Testis (tissue), 3 donors: ENCODE measurements around the gene ITGA4. TPM values are rescaled to one million over a fixed set of nuclear protein-coding genes. Genes with fewer than 3 reads are reported as not detected.

ENCODE experiments used
- DNase-seq: peaks from one replicate; pipeline ENCODE4 v3.0.0-alpha.2; 2019
- H3K27ac ChIP-seq, 2 donors: fragments of 200-600 bp; sonication (generic); one replicate each; pipeline ENCODE4 v1.5.1; 2019
- H3K27me3 ChIP-seq: fragments of 200-600 bp; sonication (generic); one replicate; pipeline ENCODE4 v1.5.1; 2019
- H3K36me3 ChIP-seq: fragments of 200-600 bp; sonication (generic); one replicate; pipeline ENCODE4 v1.5.1; 2017; ENCODE audit warnings: low read depth; ENCODE audit errors: missing control alignments
- H3K4me1 ChIP-seq: fragments of 200-600 bp; sonication (generic); one replicate; pipeline ENCODE4 v1.5.1; 2019
- H3K4me3 ChIP-seq, 2 donors: fragments of 200-600 bp; sonication (generic); one replicate each; pipeline ENCODE4 v1.5.1; 2017 to 2019
- H3K9me3 ChIP-seq: fragments of 200-600 bp; sonication (generic); one replicate; pipeline ENCODE4 v1.5.1; 2017
- POLR2A ChIP-seq: fragments of 450-650 bp; IDR thresholded peaks from one replicate; pipeline ENCODE4 v1.6.1; 2017; ENCODE audit warnings: antibody characterized with exemption, mild to moderate bottlenecking, moderate library complexity
- WGBS, 2 donors: methylation state at CpG; one replicate each; pipeline ENCODE4 v1.1.5; 2018; 5-methylcytosine and 5-hydroxymethylcytosine counted together
- intact Hi-C: fragments of 100-400 bp; cut with DNase I; formaldehyde crosslinking; loops from one replicate; pipeline ENCODE4 v1.15.1; 2023; ENCODE audit warnings: low total_unique reads
- polyA plus RNA-seq: library from polyadenylated mRNA; stranded (reverse); fragments of 350-450 nt; fragmentation: Illumina TruSeq; extraction: RNeasy Lipid Tissue Mini Kit (QIAGEN cat#74804); gene quantifications from one replicate; pipeline ENCODE4 v1.2.3, GENCODE V29; 2014; ENCODE audit warnings: low read depth, low replicate concordance; ENCODE audit not compliant: insufficient read depth
- total RNA-seq, 2 donors: library from RNA; depleted of rRNA; stranded (reverse); fragments of >200 nt; gene quantifications; one replicate each; pipeline ENCODE4 v1.2.3, GENCODE V29; 2016
- TF ChIP-seq, protein P1 (sequence below), 3 experiments: fragments of 450-650 bp in 2 of 3; fragments of 200-600 bp in 1 of 3; sonication (generic) in 1 of 3; IDR thresholded peaks; one replicate each; pipeline ENCODE4 v1.5.1; 2016 to 2019; ENCODE audit warnings: antibody characterized with exemption in 3 of 3, mild to moderate bottlenecking in 2 of 3, moderate library complexity in 1 of 3

ITGA4 gene
- total and polyA plus RNA-seq, 3 donors from 2014 or later: 1.6 to 3.8 (median 1.7) TPM

DNA sequence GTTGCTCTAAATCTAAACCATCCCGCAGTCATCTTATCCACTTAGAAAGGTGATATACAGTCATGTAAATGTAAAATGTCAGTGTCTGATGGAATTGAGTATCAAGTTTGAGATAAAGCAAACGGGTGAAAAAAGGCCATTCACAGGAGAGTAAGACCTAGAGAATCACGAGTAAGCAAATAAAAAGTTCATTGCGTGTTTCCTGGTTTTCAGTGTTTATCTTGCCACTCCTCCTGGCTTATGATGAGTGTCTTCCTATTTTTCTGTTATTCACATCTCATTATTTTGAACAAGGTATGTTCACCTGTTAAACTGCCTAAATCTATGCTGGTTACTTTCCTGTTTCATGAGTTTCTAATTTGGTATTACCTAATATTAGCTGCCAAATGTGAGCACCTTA is 68.8 kb downstream of the ITGA4 start:
- TF ChIP-seq, protein P1, sequence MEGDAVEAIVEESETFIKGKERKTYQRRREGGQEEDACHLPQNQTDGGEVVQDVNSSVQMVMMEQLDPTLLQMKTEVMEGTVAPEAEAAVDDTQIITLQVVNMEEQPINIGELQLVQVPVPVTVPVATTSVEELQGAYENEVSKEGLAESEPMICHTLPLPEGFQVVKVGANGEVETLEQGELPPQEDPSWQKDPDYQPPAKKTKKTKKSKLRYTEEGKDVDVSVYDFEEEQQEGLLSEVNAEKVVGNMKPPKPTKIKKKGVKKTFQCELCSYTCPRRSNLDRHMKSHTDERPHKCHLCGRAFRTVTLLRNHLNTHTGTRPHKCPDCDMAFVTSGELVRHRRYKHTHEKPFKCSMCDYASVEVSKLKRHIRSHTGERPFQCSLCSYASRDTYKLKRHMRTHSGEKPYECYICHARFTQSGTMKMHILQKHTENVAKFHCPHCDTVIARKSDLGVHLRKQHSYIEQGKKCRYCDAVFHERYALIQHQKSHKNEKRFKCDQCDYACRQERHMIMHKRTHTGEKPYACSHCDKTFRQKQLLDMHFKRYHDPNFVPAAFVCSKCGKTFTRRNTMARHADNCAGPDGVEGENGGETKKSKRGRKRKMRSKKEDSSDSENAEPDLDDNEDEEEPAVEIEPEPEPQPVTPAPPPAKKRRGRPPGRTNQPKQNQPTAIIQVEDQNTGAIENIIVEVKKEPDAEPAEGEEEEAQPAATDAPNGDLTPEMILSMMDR (IDR thresholded peaks at IDR 0.05): no peak
- no peak for TF ChIP-seq POLR2A
- 82% methylated on average over 4 of the region's 4 CpGs for WGBS, 2 donors
- H3K4me1 ChIP-seq: no peaks in the 10 kb centered on the region
- no peak overlapping the region for H3K4me3 ChIP-seq
- no peak for DNase-seq
- intact Hi-C loops: no loop called here
- H3K36me3 ChIP-seq: no peaks in the 10 kb centered on the region
- H3K9me3 ChIP-seq: no peaks in the 10 kb centered on the region
- no peaks in the 10 kb centered on the region for H3K27me3 ChIP-seq
- no peak overlapping the region for H3K27ac ChIP-seq

- H3K4me1 ChIP-seq: no peaks in the 10 kb centered on the region
- DNase-seq: no peak
- H3K27me3 ChIP-seq: no peaks in the 10 kb centered on the region
- TF ChIP-seq, protein P1 (IDR thresholded peaks at IDR 0.05): no peak
- no peak for TF ChIP-seq POLR2A
- intact Hi-C loops: no loop called here
- H3K36me3 ChIP-seq: no peaks in the 10 kb centered on the region
- no peak overlapping the region for H3K27ac ChIP-seq
- WGBS, 2 donors: 81 to 85% methylated on average over 6 of the region's 6 CpGs
- H3K9me3 ChIP-seq: no peaks in the 10 kb centered on the region
- H3K4me3 ChIP-seq: no peak overlapping the region
These were observed 69.9 kb downstream of the ITGA4 start for GRCh38 chr2:181527058-181527457.

GRCh38 chr2:181528441-181528840 is 71.3 kb downstream of the ITGA4 start:
- intact Hi-C loops: no loop called here
- no peaks in the 10 kb centered on the region for H3K4me1 ChIP-seq
- WGBS, 2 donors: 74 to 87% methylated on average over 1 of the region's 1 CpG
- TF ChIP-seq POLR2A: no peak
- TF ChIP-seq, protein P1 (IDR thresholded peaks at IDR 0.05): no peak
- DNase-seq: no peak
- H3K27ac ChIP-seq: no peak overlapping the region
- H3K27me3 ChIP-seq: no peaks in the 10 kb centered on the region
- H3K36me3 ChIP-seq: no peaks in the 10 kb centered on the region
- H3K9me3 ChIP-seq: no peaks in the 10 kb centered on the region
- H3K4me3 ChIP-seq: no peak overlapping the region

GRCh38 chr2:181536730-181537129 is 79.5 kb downstream of the ITGA4 start:
- no peak for DNase-seq
- no peak for TF ChIP-seq POLR2A
- TF ChIP-seq, protein P1 (IDR thresholded peaks at IDR 0.05): no peak
- Histone ChIP-seq H3K27me3 (no peaks in the 10 kb centered on the region), H3K9me3 (no peaks in the 10 kb centered on the region), H3K27ac (no peak overlapping the region), H3K36me3 (no peaks in the 10 kb centered on the region), H3K4me3 (no peak overlapping the region), H3K4me1 (no peaks in the 10 kb centered on the region)
- intact Hi-C loops: no loop called here
- 93% methylated on average over 2 of the region's 2 CpGs for WGBS, 2 donors

DNA sequence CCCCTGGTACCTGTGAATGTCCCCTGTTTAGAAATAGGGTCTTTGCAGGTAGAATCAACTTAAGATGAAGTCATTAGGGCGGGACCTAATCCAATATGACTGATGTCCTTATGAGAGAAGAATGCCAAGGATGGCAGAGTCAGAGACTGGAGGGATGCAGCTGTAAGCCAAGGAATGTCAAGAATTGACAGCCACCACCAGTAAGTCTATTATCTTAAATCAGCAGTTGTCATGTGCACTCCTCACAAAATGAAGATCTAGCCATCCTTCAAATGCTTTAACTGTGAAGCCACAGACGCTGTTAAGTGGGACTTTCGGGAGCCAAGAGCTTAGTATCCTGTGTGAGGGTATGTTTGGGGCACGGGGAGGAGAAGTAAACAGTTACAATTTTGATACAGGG is 83.2 kb downstream of the ITGA4 start:
- TF ChIP-seq, protein P1 (IDR thresholded peaks at IDR 0.05): no peak
- no peak for TF ChIP-seq POLR2A
- H3K27me3 ChIP-seq: no peaks in the 10 kb centered on the region
- intact Hi-C loops: no loop called here
- DNase-seq: no peak
- no peak overlapping the region for H3K27ac ChIP-seq
- H3K9me3 ChIP-seq: no peaks in the 10 kb centered on the region
- 84 to 88% methylated on average over 4 of the region's 4 CpGs for WGBS, 2 donors
- no peaks in the 10 kb centered on the region for H3K36me3 ChIP-seq
- H3K4me1 ChIP-seq: no peaks in the 10 kb centered on the region
- no peak overlapping the region for H3K4me3 ChIP-seq
